ENCODE measurements around the gene WDR44.
"Not testable (repeated sequence)": the region's sequence is repeated elsewhere in the genome, so short reads cannot be mapped to it uniquely, and the experiment has no call there.

WDR44 gene

GRCh38 chrX:118356154-118356701, 10.3 kb downstream of the WDR44 start:
- no peak for DNase-seq (ENCODE audit: low spot score)

GRCh38 chrX:118360429-118361125, 14.7 kb downstream of the WDR44 start:
- no peak for DNase-seq (ENCODE audit: low spot score)

- DNase-seq (ENCODE audit: low spot score), result no peak
Observed at GRCh38 chrX:118364261-118364660, 18.4 kb downstream of the WDR44 start.

GRCh38 chrX:118367338-118367737, 21.4 kb downstream of the WDR44 start:
- no peak for DNase-seq (ENCODE audit: low spot score)

GRCh38 chrX:118368398-118368797, 22.5 kb downstream of the WDR44 start:
- DNase-seq (ENCODE audit: low spot score), result no peak

GRCh38 chrX:118370921-118371624, 25.2 kb downstream of the WDR44 start:
- no peak for DNase-seq (ENCODE audit: low spot score)

- no peak for DNase-seq (ENCODE audit: low spot score)
Observed at GRCh38 chrX:118373538-118373937, 27.6 kb downstream of the WDR44 start.

GRCh38 chrX:118383120-118383519, 37.2 kb downstream of the WDR44 start:
- no peak for DNase-seq (ENCODE audit: low spot score)

GRCh38 chrX:118392716-118393115, 46.8 kb downstream of the WDR44 start:
- no peak for DNase-seq (ENCODE audit: low spot score)

- DNase-seq (ENCODE audit: low spot score), result no peak
Observed at GRCh38 chrX:118396113-118396512, 50.2 kb downstream of the WDR44 start.

GRCh38 chrX:118418811-118419251, 72.9 kb downstream of the WDR44 start:
- DNase-seq (ENCODE audit: low spot score), result no peak

GRCh38 chrX:118420462-118420861, 74.6 kb downstream of the WDR44 start:
- peak; percentile 3 for DNase-seq (ENCODE audit: low spot score)

GRCh38 chrX:118423558-118423957, 77.7 kb downstream of the WDR44 start:
- DNase-seq (ENCODE audit: low spot score), result no peak

- DNase-seq (ENCODE audit: low spot score), result no peak
Observed at GRCh38 chrX:118432799-118433198, 86.9 kb downstream of the WDR44 start.

GRCh38 chrX:118437283-118437682, 91.4 kb downstream of the WDR44 start:
- DNase-seq (ENCODE audit: low spot score), result no peak

- no peak for DNase-seq (ENCODE audit: low spot score)
Observed at GRCh38 chrX:118448273-118448783, 102.4 kb downstream of the WDR44 start.

- DNase-seq (ENCODE audit: low spot score), result no peak
Observed at GRCh38 chrX:118455013-118455412, 109.1 kb downstream of the WDR44 start.

- peak; percentile 18 for DNase-seq (ENCODE audit: low spot score)
Observed at GRCh38 chrX:118459494-118459893, 113.6 kb downstream of the WDR44 start.

GRCh38 chrX:118464501-118464900, 118.6 kb downstream of the WDR44 start:
- no peak for DNase-seq (ENCODE audit: low spot score)

GRCh38 chrX:118468122-118468521, 122.2 kb downstream of the WDR44 start:
- DNase-seq (ENCODE audit: low spot score), result no peak

GRCh38 chrX:118470721-118471347, 124.9 kb downstream of the WDR44 start:
- not testable (repeated sequence) for DNase-seq (ENCODE audit: low spot score)

GRCh38 chrX:118474586-118474985, 128.7 kb downstream of the WDR44 start:
- no peak for DNase-seq (ENCODE audit: low spot score)

- no peak for DNase-seq (ENCODE audit: low spot score)
Observed at GRCh38 chrX:118475903-118476302, 130.0 kb downstream of the WDR44 start.

Data from AG08396 (cell line).